GM08714 (cell line): ENCODE data around the gene RCL1.
"Not testable (repeated sequence)": the region's sequence is repeated elsewhere in the genome, so short reads cannot be mapped to it uniquely, and the experiment has no call there.

ENCODE experiments used
- H3K4me3 ChIP-seq: fragments of 200-500 bp; sonication (Bioruptor generic); 2 replicates; pipeline ENCODE4 v1.5.1; 2014; ENCODE audit warnings: mild to moderate bottlenecking, low read length, inconsistent platforms
- ZNF274 ChIP-seq: IDR thresholded peaks from 2 replicates; pipeline ENCODE4 v1.6.1; 2012; ENCODE audit warnings: mild to moderate bottlenecking, low read depth, low read length

The RCL1 gene

GRCh38 chr9:4890242-4890641, 97.5 kb downstream of the RCL1 start:
- TF ChIP-seq ZNF274: no peak
- H3K4me3 ChIP-seq: no peak overlapping the region

- H3K4me3 ChIP-seq: no peak overlapping the region
- TF ChIP-seq ZNF274: no peak
Measured at GRCh38 chr9:4890929-4891328, 98.2 kb downstream of the RCL1 start.

DNA sequence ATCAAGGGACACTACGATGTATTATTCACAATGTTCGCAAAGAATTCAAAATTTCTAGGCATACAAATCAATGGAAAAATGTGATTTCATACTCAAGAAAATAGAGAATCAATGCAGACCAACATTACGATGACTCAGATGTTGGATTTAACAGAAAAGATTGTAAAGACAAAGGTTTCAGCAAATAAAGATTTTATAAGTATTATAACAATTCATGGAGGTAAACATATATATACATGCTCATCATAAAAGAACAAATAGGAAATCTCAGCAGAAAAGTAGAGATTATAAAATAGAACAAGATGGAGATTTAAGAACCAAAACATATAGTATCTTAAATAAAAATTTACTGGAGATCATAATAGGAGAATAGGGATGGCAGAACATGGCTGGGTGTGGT, 98.9 kb downstream of the RCL1 start:
- TF ChIP-seq ZNF274: no peak
- H3K4me3 ChIP-seq: no peak overlapping the region

DNA sequence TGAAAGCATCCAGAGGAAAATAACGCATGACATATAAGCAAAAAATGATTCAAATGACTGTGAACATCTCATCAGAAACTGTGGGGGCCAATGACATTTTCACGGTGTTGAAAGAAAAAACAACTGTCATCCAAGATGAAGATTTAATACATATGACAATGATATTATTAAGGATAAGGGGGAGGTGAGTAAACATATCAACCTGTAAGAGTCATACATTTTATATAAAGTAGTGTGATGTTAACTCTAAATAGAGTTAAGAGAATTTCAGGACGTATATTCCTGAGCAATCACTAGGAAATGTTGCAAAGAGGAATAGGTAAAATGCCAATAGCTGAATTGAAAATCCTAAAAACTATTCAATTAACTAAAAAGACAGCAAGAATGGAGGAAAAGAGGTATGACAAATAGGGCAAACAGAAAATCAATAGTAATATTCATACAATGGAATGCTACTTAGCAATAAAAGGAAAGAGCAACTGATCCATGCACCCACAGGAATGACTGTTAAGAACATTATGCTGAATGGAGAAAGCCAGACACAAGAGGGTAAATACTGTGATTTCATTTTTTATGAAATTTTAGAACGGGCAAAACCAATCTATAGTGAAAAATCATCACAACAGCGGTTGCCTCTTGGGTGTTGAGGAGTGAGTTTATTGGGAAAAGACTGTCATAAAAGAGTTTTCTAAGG, 99.9 kb downstream of the RCL1 start:
- no peak overlapping the region for H3K4me3 ChIP-seq
- TF ChIP-seq ZNF274: no peak

- TF ChIP-seq ZNF274: no peak
- H3K4me3 ChIP-seq: no peak overlapping the region
Measured at GRCh38 chr9:4894076-4894475, 101.3 kb downstream of the RCL1 start.

DNA sequence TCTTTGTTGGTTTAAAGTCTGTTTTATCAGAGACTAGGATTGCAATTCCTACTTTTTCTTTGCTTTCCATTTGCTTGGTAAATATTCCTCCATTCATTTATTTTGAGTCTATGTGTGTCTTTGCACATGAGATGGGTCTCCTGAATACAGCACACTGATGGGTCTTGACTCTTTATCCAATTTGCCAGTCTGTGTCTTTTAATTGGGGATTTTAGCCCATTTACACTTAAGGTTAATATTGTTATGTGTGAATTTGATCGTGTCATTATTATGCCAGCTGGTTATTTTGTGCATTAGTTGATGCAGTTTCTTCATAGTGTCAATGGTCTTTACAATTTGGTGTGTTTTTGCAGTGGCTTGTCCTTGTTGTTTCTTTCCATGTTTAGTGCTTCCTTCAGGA, 107.1 kb downstream of the RCL1 start:
- not testable (repeated sequence) for H3K4me3 ChIP-seq

DNA sequence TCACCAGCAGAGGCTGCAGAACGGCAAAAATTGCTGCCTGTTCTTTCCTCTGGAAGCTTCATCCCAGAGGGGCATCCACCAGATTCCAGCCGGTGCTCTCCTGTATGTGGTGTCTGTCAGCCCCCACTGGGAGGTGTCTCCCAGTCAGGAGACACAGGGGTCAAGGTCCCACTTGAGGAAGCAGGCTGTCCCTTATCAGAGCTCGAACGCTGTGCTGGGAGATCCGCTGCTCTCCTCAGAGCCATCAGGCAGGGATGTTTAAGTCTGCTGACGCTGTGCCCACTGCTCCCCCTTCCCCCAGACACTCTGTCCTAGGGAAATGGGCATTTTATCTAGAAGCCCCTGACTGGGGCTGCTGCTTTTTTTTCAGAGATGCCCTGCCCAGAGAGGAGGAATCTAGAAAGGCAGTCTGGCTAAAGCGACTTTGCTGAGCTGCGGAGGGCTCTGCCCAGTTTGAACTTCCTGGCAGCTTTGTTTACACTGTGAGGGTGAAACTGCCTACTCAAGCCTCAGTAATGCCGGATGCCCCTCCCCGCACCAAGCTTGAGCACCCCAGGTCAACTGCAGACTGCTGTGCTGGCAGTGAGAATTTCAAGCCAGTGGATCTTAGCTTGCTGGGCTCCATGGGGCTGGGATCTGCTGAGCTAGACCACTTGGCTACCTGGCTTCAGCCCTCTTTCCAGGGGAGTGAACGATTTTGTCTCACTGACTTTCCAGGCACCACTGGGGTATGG, 108.8 kb downstream of the RCL1 start:
- not testable (repeated sequence) for H3K4me3 ChIP-seq

DNA sequence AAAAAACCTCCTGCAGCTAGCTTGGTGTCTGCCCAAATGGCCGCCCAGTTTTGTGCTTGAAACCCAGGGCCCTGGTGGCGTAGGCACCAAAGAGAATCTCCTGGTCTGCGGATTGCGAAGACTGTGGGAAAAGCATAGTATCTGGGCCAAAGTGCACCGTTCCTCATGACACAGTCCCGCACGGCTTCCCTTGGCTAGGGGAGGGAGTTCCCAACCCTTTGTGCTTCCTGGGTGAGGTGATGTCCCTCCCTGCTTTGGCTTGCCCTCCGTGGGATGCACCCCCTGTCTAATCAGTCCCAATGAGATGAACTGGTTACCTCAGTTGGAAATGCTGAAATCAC, 109.4 kb downstream of the RCL1 start:
- TF ChIP-seq ZNF274: no peak
- no peak overlapping the region for H3K4me3 ChIP-seq

- no peak overlapping the region for H3K4me3 ChIP-seq
- no peak for TF ChIP-seq ZNF274
Measured at GRCh38 chr9:4904322-4905134, 111.8 kb downstream of the RCL1 start.

DNA sequence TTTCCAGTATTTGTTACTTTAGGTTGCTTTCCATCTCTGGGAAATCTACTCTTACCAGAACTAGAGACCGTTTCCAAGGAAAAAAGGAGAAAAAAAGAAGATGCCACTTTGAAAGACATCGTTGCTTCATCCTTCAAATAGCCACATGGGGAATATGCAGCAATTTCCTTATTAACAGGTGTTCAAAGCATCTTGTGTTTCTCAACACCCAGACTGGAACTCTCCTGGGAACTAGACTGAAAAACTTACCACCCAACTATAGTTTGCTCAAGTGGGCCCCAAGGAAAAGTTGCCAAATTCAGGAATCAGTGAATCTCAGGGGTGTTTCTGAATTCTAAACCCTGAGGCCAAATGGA, 112.4 kb downstream of the RCL1 start:
- no peak for TF ChIP-seq ZNF274

More for the DNA sequence above, 112.4 kb downstream of the RCL1 start:
- H3K4me3 ChIP-seq: no peak overlapping the region
